HFF-Myc (cell line): ENCODE results near the gene DNM2.
A peak's percentile ranks its signal among the peaks of the same experiment; 100 is the strongest.

Source experiments
- DNase-seq: peaks from one replicate; pipeline ENCODE4 v3.0.0-alpha.2; 2011; ENCODE audit warnings: low read depth; ENCODE audit errors: extremely low read depth
- H3K4me3 ChIP-seq: replicated peaks from 2 replicates; pipeline ENCODE4 v1.5.1; 2011; ENCODE audit warnings: low read depth, mild to moderate bottlenecking, control low read depth, low read length
- CTCF ChIP-seq: IDR thresholded peaks from 2 replicates; pipeline ENCODE4 v1.5.1; 2012; ENCODE audit warnings: mild to moderate bottlenecking, low read depth, low read length, control low read depth; ENCODE audit errors: missing control alignments

Gene DNM2

GRCh38 chr19:10815969-10816644 is 98.2 kb downstream of the DNM2 start:
- no peak for DNase-seq
- H3K4me3 ChIP-seq: peak overlapping the region; percentile 96
- TF ChIP-seq CTCF: no peak

- peak overlapping the region; percentile 96 for H3K4me3 ChIP-seq
- no peak for TF ChIP-seq CTCF
- no peak for DNase-seq
Measured at GRCh38 chr19:10816691-10817090, 98.8 kb downstream of the DNM2 start.

- DNase-seq: peak; percentile 96
Measured at GRCh38 chr19:10817291-10818038, 99.6 kb downstream of the DNM2 start.

GRCh38 chr19:10818301-10819123 is 100.6 kb downstream of the DNM2 start:
- 0 out of 2 replicates have a peak overlapping the region, but pooled peaks have one; percentile 3 for H3K4me3 ChIP-seq
- TF ChIP-seq CTCF: no peak
- DNase-seq: no peak

More at GRCh38 chr19:10817291-10818038, 99.6 kb downstream of the DNM2 start:
- no peak for TF ChIP-seq CTCF
- H3K4me3 ChIP-seq: peak overlapping the region; percentile 96

GRCh38 chr19:10819124-10820060 is 101.5 kb downstream of the DNM2 start:
- H3K4me3 ChIP-seq: no peak overlapping the region
- no peak for TF ChIP-seq CTCF
- DNase-seq: no peak

- H3K4me3 ChIP-seq: no peak overlapping the region
- DNase-seq: no peak
- TF ChIP-seq CTCF: peak; percentile 29
Measured at GRCh38 chr19:10820173-10820572, 102.3 kb downstream of the DNM2 start.
